GM19397 (cell line): Measurements from ENCODE around the gene PLIN3.
"Not testable (repeated sequence)": the region's sequence is repeated elsewhere in the genome, so short reads cannot be mapped to it uniquely, and the experiment has no call there.

Source experiments
- ATAC-seq: cut with Tn5 transposase; IDR thresholded peaks from one replicate; pipeline ENCODE4 v1.9.1; 2021; ENCODE audit warnings: mild to moderate bottlenecking, moderate library complexity; ENCODE audit not compliant: unreplicated experiment

PLIN3 gene, protein sequence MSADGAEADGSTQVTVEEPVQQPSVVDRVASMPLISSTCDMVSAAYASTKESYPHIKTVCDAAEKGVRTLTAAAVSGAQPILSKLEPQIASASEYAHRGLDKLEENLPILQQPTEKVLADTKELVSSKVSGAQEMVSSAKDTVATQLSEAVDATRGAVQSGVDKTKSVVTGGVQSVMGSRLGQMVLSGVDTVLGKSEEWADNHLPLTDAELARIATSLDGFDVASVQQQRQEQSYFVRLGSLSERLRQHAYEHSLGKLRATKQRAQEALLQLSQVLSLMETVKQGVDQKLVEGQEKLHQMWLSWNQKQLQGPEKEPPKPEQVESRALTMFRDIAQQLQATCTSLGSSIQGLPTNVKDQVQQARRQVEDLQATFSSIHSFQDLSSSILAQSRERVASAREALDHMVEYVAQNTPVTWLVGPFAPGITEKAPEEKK

DNA sequence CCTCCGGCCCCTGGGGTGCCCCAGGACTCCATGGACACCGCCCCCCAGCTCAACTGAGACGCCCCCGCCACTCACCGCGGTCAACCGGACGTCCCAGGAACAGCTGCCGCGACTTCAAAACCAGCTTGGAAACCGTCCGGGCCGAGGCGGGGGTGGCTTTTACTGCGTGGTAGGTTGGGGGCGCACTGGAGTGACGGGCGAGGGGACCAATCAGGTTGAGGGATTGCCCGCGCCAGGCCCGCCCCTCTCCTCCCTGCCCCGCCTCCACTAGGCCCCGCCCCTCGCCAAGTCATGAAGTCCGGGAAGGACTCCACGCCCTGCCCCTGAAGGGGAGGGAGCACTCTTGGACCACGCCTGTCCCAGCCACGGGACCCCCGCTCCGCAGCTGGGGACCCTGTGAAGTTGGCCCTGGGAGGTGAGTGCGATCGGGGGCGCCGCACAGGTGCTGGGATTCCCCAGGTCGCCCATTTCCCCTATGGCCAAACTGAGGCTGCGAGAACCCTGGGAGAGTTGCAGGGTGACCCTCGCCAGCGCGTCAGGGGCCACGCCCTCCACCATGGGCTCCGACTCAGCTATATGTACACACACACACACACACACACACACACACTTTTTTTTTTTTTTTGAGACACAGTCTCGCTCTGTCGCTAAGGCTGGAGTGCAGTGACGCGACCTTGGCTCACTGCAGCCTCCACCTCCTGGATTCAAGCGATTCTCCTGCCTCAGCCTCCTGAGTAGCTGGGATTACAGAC, at the start of gene PLIN3:
Gene PLIN3 (minus strand): TSS at position 134 of the 752 bp plus-strand sequence. CDS start 6,273 bp downstream, outside the sequence.
- ATAC-seq: peak; percentile 63

DNA sequence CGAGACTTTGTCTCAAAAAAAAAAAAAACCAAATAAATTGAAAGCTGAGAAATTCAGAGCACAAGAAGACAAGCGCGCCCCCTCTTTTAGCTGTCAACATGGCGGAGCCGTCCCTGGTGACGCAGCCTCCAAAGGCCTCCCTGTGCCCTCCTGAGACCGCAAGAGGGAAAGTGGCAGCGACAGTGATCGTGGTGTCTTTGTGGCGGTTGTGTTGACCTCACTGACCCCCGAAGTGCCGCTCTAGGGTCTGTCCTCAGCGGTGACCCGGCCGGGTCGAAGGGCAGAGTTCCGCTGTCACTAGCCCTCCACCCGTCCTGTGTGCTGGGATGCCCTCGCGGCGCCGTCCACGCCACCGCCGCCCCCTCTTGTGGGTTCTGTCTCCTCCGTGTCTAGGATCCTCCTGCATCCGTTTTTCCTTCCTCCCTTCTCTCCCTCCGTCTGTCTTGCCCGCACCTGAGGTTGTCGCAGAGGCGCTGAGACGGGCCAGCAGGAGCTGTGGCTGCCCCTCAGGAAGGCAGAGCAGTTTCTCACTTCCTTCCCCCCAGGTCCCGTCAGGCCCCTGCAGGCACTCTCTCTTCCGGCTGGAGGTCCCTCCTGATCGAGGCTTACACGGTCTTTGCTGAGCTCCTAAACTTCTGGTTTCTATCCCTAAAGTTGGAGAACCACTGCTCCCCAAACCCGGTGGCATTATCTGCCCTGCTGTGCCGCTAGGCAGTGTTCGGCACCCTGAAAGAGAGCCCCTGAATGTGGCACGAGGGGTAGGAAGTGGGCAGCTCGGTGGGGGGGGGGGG, 49.0 kb upstream of the PLIN3 start:
- no peak for ATAC-seq

DNA sequence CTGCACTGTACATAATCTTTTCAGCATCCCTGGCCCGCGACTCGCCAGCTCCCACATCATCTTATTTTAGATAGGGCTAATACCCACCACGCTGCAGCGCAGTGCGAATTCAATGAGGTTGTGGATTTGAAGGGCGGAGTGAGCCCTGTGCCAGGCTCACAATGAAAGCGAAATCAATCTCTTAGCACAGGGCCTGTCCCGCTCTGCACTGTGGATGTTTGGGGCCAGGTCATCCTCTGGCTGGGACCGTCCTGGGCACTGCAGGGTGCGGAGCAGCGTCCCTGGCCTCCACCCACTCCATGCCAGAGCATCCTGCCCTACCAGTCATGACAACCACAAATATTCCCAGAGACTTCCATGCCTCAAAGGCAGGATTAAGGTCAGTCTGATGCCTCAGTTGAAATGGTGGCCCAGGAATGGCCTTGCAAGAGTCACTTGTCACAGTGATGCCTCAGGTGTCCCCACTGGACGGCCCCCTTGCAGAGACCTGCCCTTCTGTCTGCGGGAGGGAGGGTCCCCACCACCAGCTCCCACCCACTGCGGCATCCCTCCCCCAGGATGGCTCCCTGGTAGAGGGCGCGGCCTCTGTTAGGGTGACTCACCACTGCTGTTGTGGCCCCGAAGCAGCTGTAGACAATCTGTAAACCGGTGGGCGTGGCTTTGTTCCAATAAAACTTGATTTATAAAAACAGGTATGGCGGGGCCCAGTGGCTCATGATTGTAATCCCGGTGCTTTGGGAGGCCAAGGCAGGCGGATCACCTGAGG, 47.5 kb upstream of the PLIN3 start:
- no peak for ATAC-seq

DNA sequence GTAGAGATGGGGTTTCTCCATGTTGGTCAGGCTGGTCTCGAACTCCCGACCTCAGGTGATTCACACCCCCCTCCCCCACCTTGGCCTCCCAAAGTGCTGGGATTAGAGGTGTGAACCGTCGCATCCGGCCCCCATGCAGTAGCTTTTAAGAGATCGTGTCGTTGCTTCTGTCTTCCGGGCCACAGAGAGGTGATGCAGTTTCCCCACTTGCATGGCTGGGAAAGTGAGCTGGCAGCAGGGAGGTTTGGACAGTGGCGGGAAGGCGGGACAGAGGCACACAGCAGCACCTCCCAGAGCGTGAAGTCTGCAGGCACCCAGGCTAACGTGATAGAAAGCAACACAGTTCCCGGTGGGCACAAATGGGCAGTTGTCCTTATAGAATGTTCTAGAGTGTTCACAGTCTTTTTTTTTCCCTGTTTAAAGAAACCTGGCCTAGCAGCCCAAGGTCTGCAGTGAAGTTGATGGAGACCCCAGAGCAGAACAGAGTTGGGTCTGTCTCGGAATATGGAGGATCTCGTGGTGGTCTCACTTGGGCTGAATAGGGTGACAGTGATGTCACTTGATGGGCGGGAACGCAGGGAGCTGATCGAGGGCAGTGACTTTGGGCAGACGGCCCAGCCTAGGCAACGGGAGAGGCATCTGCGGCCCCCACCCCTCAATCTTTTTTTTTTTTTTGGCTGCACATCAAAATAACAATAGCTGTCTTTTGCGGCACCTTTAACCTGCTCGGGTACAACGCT, 46.7 kb upstream of the PLIN3 start:
- ATAC-seq: no peak

DNA sequence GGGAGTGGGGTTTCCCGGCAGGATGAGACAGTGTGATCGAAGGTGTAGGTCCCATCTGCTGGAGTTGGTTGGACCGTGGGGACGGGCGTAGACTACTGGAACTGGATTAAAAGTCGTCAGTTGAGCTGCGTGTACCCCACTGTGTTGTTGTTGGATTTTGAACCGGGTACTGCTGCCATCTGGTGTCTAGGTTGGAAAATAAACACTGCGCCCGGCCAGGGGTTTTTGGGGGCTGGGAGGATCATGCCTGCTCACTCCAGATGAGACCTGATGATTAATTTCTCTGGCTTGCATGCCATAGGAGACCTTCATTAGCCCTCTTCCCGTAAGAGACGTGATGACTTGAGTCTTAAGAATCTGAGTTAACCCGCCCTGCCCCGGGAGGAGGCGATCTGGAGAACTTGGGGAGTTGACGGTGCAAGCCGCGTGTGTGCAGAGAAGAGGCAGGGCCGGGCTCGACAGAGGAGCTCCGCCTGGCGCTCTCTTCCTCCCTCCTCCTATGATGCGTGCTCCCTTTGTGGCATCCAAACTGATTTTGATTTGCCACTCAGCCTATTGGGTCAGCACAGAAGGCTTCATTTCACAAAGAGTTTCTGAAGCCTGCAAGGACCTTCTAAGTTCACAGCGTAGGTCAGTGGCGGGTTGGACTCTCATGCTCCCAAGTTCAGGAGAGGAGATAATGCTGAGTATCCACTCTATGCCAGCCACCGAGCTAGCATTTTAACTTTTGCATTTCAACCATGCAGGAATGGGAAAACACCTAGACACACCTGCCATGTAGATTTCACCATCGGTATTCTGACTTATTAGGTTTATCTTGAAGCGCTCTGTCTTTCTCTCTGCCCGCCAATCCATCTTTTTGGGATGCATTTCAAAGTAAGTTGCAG, 44.6 kb upstream of the PLIN3 start:
- no peak for ATAC-seq

DNA sequence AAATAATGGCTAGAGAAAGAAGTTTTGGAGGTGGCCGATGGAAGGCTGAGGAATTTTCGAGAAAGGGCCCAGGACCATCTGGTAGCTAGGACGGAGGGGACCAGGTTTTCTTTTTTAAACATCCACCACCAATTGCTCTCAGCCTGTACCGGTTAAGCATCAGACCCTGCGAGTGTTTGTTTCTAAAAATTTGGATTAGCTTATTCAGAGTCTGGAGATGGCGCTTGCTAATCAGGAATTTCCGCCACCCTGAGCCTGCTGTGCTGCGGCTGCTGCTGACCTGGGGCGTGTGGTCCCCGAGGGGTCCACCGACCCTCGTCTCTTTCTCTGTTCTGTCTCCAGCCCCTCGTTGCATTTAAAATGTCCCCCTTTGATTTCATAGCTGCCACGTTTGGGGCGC, 43.8 kb upstream of the PLIN3 start:
- ATAC-seq: no peak

DNA sequence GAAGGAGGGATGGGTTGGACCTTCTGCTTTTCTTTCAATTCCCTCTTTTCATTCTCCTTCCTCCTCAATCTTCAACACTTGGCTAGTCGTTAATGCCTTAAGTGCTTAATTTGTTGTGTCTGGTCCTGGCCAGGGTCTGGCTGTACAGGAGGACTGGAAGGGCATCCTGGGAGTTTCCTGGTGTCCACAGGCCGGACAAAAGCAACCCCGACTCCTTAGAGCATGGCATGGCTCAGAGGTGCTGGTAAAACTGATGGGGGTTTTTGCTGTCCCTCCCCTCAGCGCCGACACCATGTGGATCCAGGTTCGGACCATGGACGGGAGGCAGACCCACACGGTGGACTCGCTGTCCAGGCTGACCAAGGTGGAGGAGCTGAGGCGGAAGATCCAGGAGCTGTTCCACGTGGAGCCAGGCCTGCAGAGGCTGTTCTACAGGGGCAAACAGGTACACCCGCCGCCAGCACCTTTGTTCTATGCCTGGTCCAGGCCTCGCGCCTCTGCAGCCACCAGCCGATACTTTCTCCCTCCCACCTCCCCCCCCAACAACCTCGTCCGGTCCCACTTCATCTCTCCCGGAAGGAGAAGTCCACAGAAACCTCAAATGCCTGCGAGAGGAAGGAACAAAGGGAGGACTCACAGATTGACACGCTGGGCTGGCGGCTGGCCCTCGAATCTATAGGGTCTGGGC, 43.3 kb upstream of the PLIN3 start:
- ATAC-seq: no peak

DNA sequence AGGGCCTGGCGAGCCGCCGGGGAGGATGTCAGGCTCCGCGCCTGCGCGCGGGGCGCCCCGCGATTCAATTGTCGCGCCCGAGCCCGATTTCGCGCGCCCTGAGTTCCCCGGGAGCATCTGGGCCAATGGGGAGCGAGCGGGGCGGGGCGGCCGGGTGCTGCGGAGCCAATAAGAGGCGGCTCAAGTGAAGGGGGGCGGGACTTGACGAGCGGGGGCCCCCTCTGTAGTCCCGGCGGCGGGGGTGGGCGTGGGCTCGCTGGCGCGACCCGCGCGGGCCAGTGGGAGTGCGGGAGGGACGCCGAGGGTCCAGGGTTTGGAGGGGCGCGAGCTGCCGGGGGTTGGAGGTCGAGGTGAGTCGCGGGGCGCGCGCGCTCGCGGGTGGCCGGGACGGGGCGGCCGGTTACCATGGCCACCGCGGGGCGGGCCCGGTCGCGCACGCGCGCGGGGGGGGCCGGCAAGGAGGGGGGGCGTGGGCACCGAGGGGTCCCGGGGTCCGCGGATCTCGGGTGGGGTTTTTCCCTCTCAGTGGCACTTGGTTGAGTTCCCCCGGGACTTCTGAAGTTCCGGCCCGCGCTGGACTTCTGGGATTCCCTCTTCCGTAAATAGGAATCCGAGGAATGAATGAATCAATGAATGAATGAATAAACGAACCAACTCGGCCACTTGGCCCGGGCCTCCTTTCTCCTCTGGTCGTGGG, 42.6 kb upstream of the PLIN3 start:
- ATAC-seq: peak; percentile 68

DNA sequence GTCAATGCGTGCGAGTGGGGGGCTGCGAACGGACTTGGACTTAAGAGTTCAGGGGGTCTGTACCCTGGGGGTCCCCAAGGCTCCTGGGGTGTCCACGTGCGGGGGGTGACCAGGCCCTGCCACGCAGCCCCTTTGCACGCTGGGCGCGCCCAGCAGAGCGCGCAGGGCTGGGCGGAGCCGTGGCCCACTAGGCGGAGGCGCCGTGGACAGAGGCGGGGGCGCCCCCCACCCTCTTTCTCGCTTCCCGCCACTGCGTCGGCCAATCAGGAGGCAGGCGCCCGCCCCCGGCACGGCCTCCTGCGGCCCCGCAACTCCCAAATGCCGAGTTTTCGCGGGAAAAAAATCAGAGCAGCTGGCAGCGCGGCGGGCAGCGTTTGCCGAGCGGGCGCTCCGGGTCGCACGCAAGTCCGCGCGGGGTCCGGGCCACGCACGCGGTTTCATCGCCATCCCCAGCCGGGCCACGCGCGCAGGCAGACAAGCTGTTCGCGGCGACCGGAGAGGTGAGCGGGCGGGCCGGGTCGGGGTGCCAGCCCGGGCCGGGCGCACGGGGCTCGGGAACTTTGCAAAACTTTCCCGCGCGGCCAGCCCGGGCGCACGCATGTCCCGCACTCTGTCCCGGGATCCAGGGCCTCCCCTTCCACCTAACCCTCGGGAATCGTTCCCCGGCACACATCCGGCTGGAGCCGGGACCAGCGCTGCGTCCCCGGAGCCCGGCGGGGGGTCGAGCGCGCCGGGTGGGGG, 41.9 kb upstream of the PLIN3 start, which contains the start of gene UHRF1:
Gene UHRF1 (plus strand): TSS at position 346 of the 741 bp plus-strand sequence. CDS start 1,385 bp downstream, outside the sequence.
- peak; percentile 24 for ATAC-seq

GRCh38 chr19:4908781-4909155, 41.3 kb upstream of the PLIN3 start:
- no peak for ATAC-seq

DNA sequence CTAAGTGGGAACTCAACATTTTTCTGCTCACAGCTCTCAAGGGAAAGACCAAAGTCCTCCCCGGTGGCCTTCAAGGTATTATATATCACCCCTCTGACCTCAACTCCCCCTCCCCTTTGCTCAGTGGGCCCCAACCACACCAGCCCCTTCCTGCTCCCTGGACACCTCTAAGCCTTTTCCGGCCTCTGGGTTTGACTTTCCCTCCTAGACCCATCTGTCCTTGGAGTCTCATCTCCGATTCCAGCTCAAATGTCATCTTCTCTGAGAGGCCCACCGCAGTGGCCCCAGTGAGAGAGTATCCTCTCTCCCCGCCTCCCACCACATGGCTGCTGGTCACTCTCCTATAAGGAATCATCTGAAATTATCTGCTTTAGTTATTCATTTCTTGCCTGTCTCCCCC, 40.9 kb upstream of the PLIN3 start:
- ATAC-seq: no peak

DNA sequence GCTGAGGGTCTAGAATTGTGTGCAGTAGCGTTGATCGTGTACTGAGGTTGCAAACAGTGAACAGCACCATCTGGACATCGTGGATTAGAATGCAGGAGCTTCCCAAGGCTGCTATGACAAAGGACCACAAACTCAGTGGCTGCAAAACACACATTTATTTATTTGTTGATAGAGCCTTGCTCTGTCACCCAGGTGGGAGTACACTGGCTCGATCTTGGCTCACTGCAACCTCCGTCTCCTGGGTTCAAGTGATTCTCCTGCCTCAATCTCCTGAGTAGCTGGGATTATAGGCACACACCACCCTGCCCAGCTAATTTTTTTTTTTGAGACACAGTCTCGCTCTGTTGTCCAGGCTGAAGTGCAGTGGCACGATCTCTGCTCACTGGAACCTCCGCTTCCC, 39.5 kb upstream of the PLIN3 start:
- no peak for ATAC-seq

DNA sequence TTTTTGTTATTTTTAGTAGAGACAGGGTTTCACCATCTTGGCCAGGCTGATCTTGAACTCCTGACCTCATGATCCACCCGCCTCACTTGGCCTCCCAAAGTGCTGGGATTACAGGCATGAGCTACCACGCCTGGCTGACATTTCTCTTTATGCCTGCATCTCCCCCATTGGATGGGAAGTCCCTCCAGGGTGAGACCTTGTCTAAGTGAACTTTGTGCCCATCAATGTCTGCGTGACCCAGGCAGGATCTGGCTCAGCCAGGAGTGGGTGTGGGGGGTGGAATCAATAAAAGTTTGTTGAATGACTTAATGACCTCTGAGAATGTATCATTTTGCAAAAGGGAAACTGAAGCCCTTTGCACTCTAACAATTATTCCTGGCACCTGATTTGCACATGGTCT, 37.0 kb upstream of the PLIN3 start:
- ATAC-seq: no peak

GRCh38 chr19:4902796-4903195, 35.3 kb upstream of the PLIN3 start, which contains the start of gene ARRDC5:
Gene ARRDC5 (minus strand): TSS chr19:4902896. CDS start chr19:4902825, 71 bp downstream.
- no peak for ATAC-seq

DNA sequence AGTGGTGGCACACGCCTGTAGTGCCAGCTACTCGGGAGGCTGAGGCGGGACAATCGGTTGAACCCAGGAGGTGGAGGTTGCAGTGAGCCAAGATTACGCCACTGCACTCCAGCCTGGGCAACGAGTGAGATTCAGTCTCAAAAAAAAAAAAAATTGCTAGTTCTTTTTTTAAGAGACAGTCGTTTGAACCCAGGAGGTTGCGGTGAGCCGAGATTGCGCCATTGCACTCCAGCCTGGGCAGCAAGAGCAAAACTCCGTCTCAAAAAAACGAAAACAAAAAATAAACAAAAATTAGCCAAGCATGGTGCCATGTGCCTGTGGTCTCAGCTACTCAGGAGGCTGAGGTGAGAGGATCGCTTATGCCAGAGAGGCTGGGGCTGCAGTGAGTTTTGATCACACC, 33.4 kb upstream of the PLIN3 start:
- not testable (repeated sequence) for ATAC-seq

GRCh38 chr19:4897146-4897545, 29.7 kb upstream of the PLIN3 start:
- ATAC-seq: no peak

DNA sequence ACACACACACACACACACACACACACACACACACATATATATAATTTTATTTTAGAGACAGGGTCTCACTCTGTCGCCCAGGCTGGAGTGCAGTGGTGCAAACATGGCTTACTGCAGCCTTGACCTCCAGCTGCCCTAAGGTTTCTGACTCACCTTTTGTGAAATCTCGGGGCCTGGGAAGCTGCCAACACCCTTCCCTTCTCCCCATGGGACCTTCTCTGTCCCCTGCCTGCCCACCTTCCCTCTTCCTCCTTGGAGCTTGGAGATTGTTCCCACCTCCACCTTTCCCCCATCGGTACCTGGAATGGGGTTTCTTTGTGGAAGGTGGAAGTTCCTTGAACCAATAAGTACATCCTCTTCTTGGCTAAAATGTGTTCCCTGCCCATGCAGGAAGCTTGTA, 28.9 kb upstream of the PLIN3 start:
- no peak for ATAC-seq
